ENCODE data around the gene SPRYD3. TPM values are rescaled to one million over a fixed set of nuclear protein-coding genes. Genes with fewer than 3 reads are reported as not detected.

SPRYD3 gene
- total RNA-seq, 1 experiment from 2014 or later: 47.5 TPM

DNA sequence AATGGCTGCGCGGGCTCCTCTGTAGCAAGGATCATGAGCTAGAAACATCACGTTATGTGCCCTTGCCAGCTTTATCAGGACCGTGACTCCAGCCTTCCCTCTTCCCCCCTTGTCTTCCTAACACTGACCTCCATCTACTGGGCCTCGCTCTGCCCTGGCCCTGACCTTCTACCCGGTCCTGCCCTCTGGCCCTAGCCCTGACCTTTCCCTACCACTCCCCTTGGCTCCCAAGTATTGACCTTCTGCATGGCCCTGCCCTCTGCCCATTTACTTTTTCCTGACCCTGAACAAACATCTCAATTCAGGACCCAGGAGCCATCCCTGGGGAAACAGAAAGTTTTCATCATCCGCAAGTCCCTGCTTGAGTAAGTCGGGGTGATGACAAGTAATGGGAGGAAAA, 26.1 kb upstream of the SPRYD3 start:
- no peak overlapping the region for H3K27ac ChIP-seq (ENCODE audit: low read depth, low read length)
- BruUV-seq (replicated peaks): no TSS peak
- no peak overlapping the region for H3K4me2 ChIP-seq (ENCODE audit: low read length)
- peaks cover 5 to 19% of the 10 kb centered on the region in 2 experiments for H3K4me1 ChIP-seq (ENCODE audit: control insufficient read depth in 1 of 2, insufficient read depth in 2 of 2, low read length in 2 of 2)
- no peaks in the 10 kb centered on the region for H3K27me3 ChIP-seq (ENCODE audit: insufficient read depth, low read length)
- CTCF ChIA-PET: no interaction called here
- intact Hi-C loops (cut with micrococcal nuclease): no loop called here
- H3K36me3 ChIP-seq (ENCODE audit: control insufficient read depth in 1 of 2, insufficient read depth in 2 of 2, low read length in 2 of 2): no peaks in the 10 kb centered on the region
- no peak for ATAC-seq
- no peak overlapping the region for H3K4me3 ChIP-seq (replicated peaks in 1 of 2; ENCODE audit: low read depth in 1 of 2, low read length in 2 of 2)
- no peaks in the 10 kb centered on the region for H3K9me2 ChIP-seq (ENCODE audit: insufficient read depth)
- no peak for DNase-seq (ENCODE audit: low read depth, low spot score)
- TF ChIP-seq POLR2AphosphoS5 (IDR thresholded peaks at IDR 0.05; ENCODE audit: low read depth, low read length): no peak
- no peak for TF ChIP-seq JUND (IDR thresholded peaks at IDR 0.05)
- TF ChIP-seq TCF7L2 (IDR thresholded peaks at IDR 0.05; ENCODE audit: borderline replicate concordance, extremely low read depth, insufficient read depth, insufficient read length): no peak
- TF ChIP-seq, protein P1, sequence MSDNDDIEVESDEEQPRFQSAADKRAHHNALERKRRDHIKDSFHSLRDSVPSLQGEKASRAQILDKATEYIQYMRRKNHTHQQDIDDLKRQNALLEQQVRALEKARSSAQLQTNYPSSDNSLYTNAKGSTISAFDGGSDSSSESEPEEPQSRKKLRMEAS (IDR thresholded peaks at IDR 0.05): no peak
- TF ChIP-seq CEBPB (IDR thresholded peaks at IDR 0.05; ENCODE audit: low read depth): no peak
- no peak for TF ChIP-seq CBX3 (IDR thresholded peaks at IDR 0.05; ENCODE audit: low read depth)
- no peak for TF ChIP-seq EGR1 (IDR thresholded peaks at IDR 0.05; ENCODE audit: low read depth)
- TF ChIP-seq ZFX (IDR thresholded peaks at IDR 0.05): no peak
- TF ChIP-seq EZH2phosphoT487 (IDR thresholded peaks at IDR 0.05; ENCODE audit: borderline replicate concordance): no peak
- no peak for TF ChIP-seq EZH2 (IDR thresholded peaks at IDR 0.05)
- no peak for TF ChIP-seq ZNF274 (IDR thresholded peaks at IDR 0.05; ENCODE audit: low read depth, low read length)
- no peak for TF ChIP-seq SP1 (IDR thresholded peaks at IDR 0.05; ENCODE audit: low read depth)
- TF ChIP-seq POLR2A (IDR thresholded peaks at IDR 0.05; ENCODE audit: borderline replicate concordance, extremely low read depth, insufficient read depth, insufficient read length): no peak
- no peak for TF ChIP-seq YY1 (IDR thresholded peaks at IDR 0.05; ENCODE audit: extremely low read depth, insufficient replicate concordance, low read depth, low read length)
- no peak for TF ChIP-seq SIN3A (IDR thresholded peaks at IDR 0.05; ENCODE audit: low read depth)
- TF ChIP-seq, protein P2, sequence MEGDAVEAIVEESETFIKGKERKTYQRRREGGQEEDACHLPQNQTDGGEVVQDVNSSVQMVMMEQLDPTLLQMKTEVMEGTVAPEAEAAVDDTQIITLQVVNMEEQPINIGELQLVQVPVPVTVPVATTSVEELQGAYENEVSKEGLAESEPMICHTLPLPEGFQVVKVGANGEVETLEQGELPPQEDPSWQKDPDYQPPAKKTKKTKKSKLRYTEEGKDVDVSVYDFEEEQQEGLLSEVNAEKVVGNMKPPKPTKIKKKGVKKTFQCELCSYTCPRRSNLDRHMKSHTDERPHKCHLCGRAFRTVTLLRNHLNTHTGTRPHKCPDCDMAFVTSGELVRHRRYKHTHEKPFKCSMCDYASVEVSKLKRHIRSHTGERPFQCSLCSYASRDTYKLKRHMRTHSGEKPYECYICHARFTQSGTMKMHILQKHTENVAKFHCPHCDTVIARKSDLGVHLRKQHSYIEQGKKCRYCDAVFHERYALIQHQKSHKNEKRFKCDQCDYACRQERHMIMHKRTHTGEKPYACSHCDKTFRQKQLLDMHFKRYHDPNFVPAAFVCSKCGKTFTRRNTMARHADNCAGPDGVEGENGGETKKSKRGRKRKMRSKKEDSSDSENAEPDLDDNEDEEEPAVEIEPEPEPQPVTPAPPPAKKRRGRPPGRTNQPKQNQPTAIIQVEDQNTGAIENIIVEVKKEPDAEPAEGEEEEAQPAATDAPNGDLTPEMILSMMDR (IDR thresholded peaks at IDR 0.05 in 2 of 3, conservative IDR thresholded peaks at IDR 0.05 in 1 of 3; ENCODE audit: borderline replicate concordance in 1 of 3, insufficient read depth in 1 of 3, low read depth in 2 of 3, low read length in 2 of 3): no peak
- TF ChIP-seq SRF (IDR thresholded peaks at IDR 0.05; ENCODE audit: low read depth): no peak
- TF ChIP-seq, protein P3, sequence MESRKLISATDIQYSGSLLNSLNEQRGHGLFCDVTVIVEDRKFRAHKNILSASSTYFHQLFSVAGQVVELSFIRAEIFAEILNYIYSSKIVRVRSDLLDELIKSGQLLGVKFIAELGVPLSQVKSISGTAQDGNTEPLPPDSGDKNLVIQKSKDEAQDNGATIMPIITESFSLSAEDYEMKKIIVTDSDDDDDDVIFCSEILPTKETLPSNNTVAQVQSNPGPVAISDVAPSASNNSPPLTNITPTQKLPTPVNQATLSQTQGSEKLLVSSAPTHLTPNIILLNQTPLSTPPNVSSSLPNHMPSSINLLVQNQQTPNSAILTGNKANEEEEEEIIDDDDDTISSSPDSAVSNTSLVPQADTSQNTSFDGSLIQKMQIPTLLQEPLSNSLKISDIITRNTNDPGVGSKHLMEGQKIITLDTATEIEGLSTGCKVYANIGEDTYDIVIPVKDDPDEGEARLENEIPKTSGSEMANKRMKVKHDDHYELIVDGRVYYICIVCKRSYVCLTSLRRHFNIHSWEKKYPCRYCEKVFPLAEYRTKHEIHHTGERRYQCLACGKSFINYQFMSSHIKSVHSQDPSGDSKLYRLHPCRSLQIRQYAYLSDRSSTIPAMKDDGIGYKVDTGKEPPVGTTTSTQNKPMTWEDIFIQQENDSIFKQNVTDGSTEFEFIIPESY (IDR thresholded peaks at IDR 0.05; ENCODE audit: extremely low read depth, insufficient replicate concordance, low read length): no peak
- TF ChIP-seq, protein P4, sequence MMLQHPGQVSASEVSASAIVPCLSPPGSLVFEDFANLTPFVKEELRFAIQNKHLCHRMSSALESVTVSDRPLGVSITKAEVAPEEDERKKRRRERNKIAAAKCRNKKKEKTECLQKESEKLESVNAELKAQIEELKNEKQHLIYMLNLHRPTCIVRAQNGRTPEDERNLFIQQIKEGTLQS (IDR thresholded peaks at IDR 0.05): no peak
- TF ChIP-seq ELF1 (IDR thresholded peaks at IDR 0.05; ENCODE audit: borderline replicate concordance, low read depth): no peak
- H3K79me2 ChIP-seq (ENCODE audit: insufficient read depth, low read length): no peaks in the 10 kb centered on the region
- H4K20me1 ChIP-seq (ENCODE audit: insufficient read depth): no peaks in the 10 kb centered on the region
- H2AFZ ChIP-seq (ENCODE audit: low read depth, low read length, poor library complexity, severe bottlenecking): no peak overlapping the region
- POLR2A ChIA-PET: no interaction called here
- RAD21 ChIA-PET (ENCODE audit: low non-redundant PET in 1 of 2, low total read pairs in 2 of 2, uncharacterized antibody in 2 of 2, unreplicated experiment in 2 of 2): no interaction called here
- H3K9me3 ChIP-seq (ENCODE audit: control insufficient read depth in 1 of 2, insufficient read depth in 1 of 2, low read depth in 1 of 2, low read length in 2 of 2): no peaks in the 10 kb centered on the region
- no peak overlapping the region for H3K9ac ChIP-seq (ENCODE audit: low read length)
